Fibroblast of skin of right biceps (primary cell): ENCODE measurements around the gene CYP2D6.

ENCODE experiments used
- DNase-seq: peaks from one replicate; pipeline ENCODE4 v3.0.0-alpha.2; 2013

Gene CYP2D6

GRCh38 chr22:42079319-42080251 is 51.0 kb downstream of the CYP2D6 start, which contains the start of gene SMDT1:
Gene SMDT1, plus strand, starts transcription at chr22:42079700. Its CDS starts 69 bp downstream, at chr22:42079769.
- DNase-seq, result peak; percentile 99

- DNase-seq, result no peak
Measured at GRCh38 chr22:42078469-42079318, 51.9 kb downstream of the CYP2D6 start.

GRCh38 chr22:42077486-42078125 is 53.0 kb downstream of the CYP2D6 start:
- no peak for DNase-seq

- no peak for DNase-seq
Measured at GRCh38 chr22:42076764-42077485, 53.7 kb downstream of the CYP2D6 start.
